Measurements from ENCODE around the gene ABLIM1.

Gene ABLIM1

GRCh38 chr10:114611617-114612016 lies 46.5 kb downstream of the ABLIM1 start:
- H3K9me3 ChIP-seq (ENCODE audit: control insufficient read depth, insufficient read depth, low read length) = no peaks in the 10 kb centered on the region
- H3K36me3 ChIP-seq (ENCODE audit: insufficient read depth, low read length) = no peaks in the 10 kb centered on the region
- peaks cover 7% of the 10 kb centered on the region for H3K4me1 ChIP-seq (ENCODE audit: insufficient read depth, low read length)
- no peak overlapping the region for H3K9ac ChIP-seq (ENCODE audit: low read depth, low read length)

GRCh38 chr10:114609518-114610426 lies 48.3 kb downstream of the ABLIM1 start:
- no peaks in the 10 kb centered on the region for H3K36me3 ChIP-seq (ENCODE audit: insufficient read depth, low read length)
- peaks cover 18% of the 10 kb centered on the region for H3K4me1 ChIP-seq (ENCODE audit: insufficient read depth, low read length)
- H3K9me3 ChIP-seq (ENCODE audit: control insufficient read depth, insufficient read depth, low read length) = no peaks in the 10 kb centered on the region
- H3K9ac ChIP-seq (ENCODE audit: low read depth, low read length) = no peak overlapping the region

- Histone ChIP-seq H3K9me3 (ENCODE audit: control insufficient read depth, insufficient read depth, low read length) (no peaks in the 10 kb centered on the region), H3K36me3 (ENCODE audit: insufficient read depth, low read length) (no peaks in the 10 kb centered on the region), H3K9ac (ENCODE audit: low read depth, low read length) (no peak overlapping the region), H3K4me1 (ENCODE audit: insufficient read depth, low read length) (peaks cover 21% of the 10 kb centered on the region)
Observed at GRCh38 chr10:114607358-114607998, 50.6 kb downstream of the ABLIM1 start.

GRCh38 chr10:114605155-114605797 lies 52.8 kb downstream of the ABLIM1 start:
- Histone ChIP-seq H3K9ac (ENCODE audit: low read depth, low read length) (no peak overlapping the region), H3K36me3 (ENCODE audit: insufficient read depth, low read length) (no peaks in the 10 kb centered on the region), H3K9me3 (ENCODE audit: control insufficient read depth, insufficient read depth, low read length) (no peaks in the 10 kb centered on the region), H3K4me1 (ENCODE audit: insufficient read depth, low read length) (peaks cover 14% of the 10 kb centered on the region)

GRCh38 chr10:114604357-114605130 lies 53.5 kb downstream of the ABLIM1 start:
- H3K36me3 ChIP-seq (ENCODE audit: insufficient read depth, low read length) = no peaks in the 10 kb centered on the region
- H3K9ac ChIP-seq (ENCODE audit: low read depth, low read length) = no peak overlapping the region
- no peaks in the 10 kb centered on the region for H3K9me3 ChIP-seq (ENCODE audit: control insufficient read depth, insufficient read depth, low read length)
- H3K4me1 ChIP-seq (ENCODE audit: insufficient read depth, low read length) = peaks cover 14% of the 10 kb centered on the region

GRCh38 chr10:114603948-114604347 lies 54.1 kb downstream of the ABLIM1 start:
- Histone ChIP-seq H3K9me3 (ENCODE audit: control insufficient read depth, insufficient read depth, low read length) (no peaks in the 10 kb centered on the region), H3K9ac (ENCODE audit: low read depth, low read length) (no peak overlapping the region), H3K4me1 (ENCODE audit: insufficient read depth, low read length) (peaks cover 14% of the 10 kb centered on the region), H3K36me3 (ENCODE audit: insufficient read depth, low read length) (no peaks in the 10 kb centered on the region)

- no peaks in the 10 kb centered on the region for H3K9me3 ChIP-seq (ENCODE audit: control insufficient read depth, insufficient read depth, low read length)
- no peak overlapping the region for H3K9ac ChIP-seq (ENCODE audit: low read depth, low read length)
- no peaks in the 10 kb centered on the region for H3K36me3 ChIP-seq (ENCODE audit: insufficient read depth, low read length)
- H3K4me1 ChIP-seq (ENCODE audit: insufficient read depth, low read length) = peaks cover 14% of the 10 kb centered on the region
Observed at GRCh38 chr10:114603303-114603702, 54.8 kb downstream of the ABLIM1 start.

GRCh38 chr10:114600057-114600456 lies 58.0 kb downstream of the ABLIM1 start:
- Histone ChIP-seq H3K9ac (ENCODE audit: low read depth, low read length) (no peak overlapping the region), H3K4me1 (ENCODE audit: insufficient read depth, low read length) (peaks cover 6% of the 10 kb centered on the region; the same call in 1 of the 2 replicates), H3K36me3 (ENCODE audit: insufficient read depth, low read length) (no peaks in the 10 kb centered on the region), H3K9me3 (ENCODE audit: control insufficient read depth, insufficient read depth, low read length) (no peaks in the 10 kb centered on the region)

GRCh38 chr10:114596793-114597192 lies 61.3 kb downstream of the ABLIM1 start:
- Histone ChIP-seq H3K4me1 (ENCODE audit: insufficient read depth, low read length) (no peaks in the 10 kb centered on the region; the same call in 1 of the 2 replicates), H3K9ac (ENCODE audit: low read depth, low read length) (no peak overlapping the region), H3K9me3 (ENCODE audit: control insufficient read depth, insufficient read depth, low read length) (no peaks in the 10 kb centered on the region; the same call in 1 of the 2 replicates), H3K36me3 (ENCODE audit: insufficient read depth, low read length) (no peaks in the 10 kb centered on the region; the same call in 1 of the 2 replicates)

GRCh38 chr10:114593816-114594468 lies 64.1 kb downstream of the ABLIM1 start:
- H3K4me1 ChIP-seq (ENCODE audit: insufficient read depth, low read length) = no peaks in the 10 kb centered on the region; the same call in 1 of the 2 replicates
- H3K9me3 ChIP-seq (ENCODE audit: control insufficient read depth, insufficient read depth, low read length) = no peaks in the 10 kb centered on the region; the same call in 1 of the 2 replicates
- H3K36me3 ChIP-seq (ENCODE audit: insufficient read depth, low read length) = no peaks in the 10 kb centered on the region; the same call in 1 of the 2 replicates
- no peak overlapping the region for H3K9ac ChIP-seq (ENCODE audit: low read depth, low read length)

GRCh38 chr10:114593240-114593792 lies 64.8 kb downstream of the ABLIM1 start:
- Histone ChIP-seq H3K9me3 (ENCODE audit: control insufficient read depth, insufficient read depth, low read length) (no peaks in the 10 kb centered on the region; the same call in 1 of the 2 replicates), H3K4me1 (ENCODE audit: insufficient read depth, low read length) (no peaks in the 10 kb centered on the region; the same call in 1 of the 2 replicates), H3K36me3 (ENCODE audit: insufficient read depth, low read length) (no peaks in the 10 kb centered on the region; the same call in 1 of the 2 replicates), H3K9ac (ENCODE audit: low read depth, low read length) (no peak overlapping the region)

GRCh38 chr10:114590993-114591392 lies 67.1 kb downstream of the ABLIM1 start:
- Histone ChIP-seq H3K4me1 (ENCODE audit: insufficient read depth, low read length) (no peaks in the 10 kb centered on the region), H3K9me3 (ENCODE audit: control insufficient read depth, insufficient read depth, low read length) (no peaks in the 10 kb centered on the region; the same call in 1 of the 2 replicates), H3K36me3 (ENCODE audit: insufficient read depth, low read length) (no peaks in the 10 kb centered on the region; the same call in 1 of the 2 replicates), H3K9ac (ENCODE audit: low read depth, low read length) (no peak overlapping the region)

- no peak overlapping the region for H3K9ac ChIP-seq (ENCODE audit: low read depth, low read length)
- no peaks in the 10 kb centered on the region for H3K36me3 ChIP-seq (ENCODE audit: insufficient read depth, low read length)
- no peaks in the 10 kb centered on the region for H3K9me3 ChIP-seq (ENCODE audit: control insufficient read depth, insufficient read depth, low read length)
- H3K4me1 ChIP-seq (ENCODE audit: insufficient read depth, low read length) = no peaks in the 10 kb centered on the region
Observed at GRCh38 chr10:114584419-114584818, 73.7 kb downstream of the ABLIM1 start.
